Peyer's patch (tissue), 4 donors: ENCODE results near the gene PBRM1. TPM values are rescaled to one million over a fixed set of nuclear protein-coding genes. Genes with fewer than 3 reads are reported as not detected.

Source experiments
- DNase-seq, 3 donors: peaks; one replicate each; pipeline ENCODE4 v3.0.0-alpha.2; 2017 to 2019
- H3K27ac ChIP-seq, 4 donors: fragments of 200-600 bp; sonication (generic); one replicate each; pipeline ENCODE4 v1.5.1; 2016 to 2019
- H3K27me3 ChIP-seq, 2 donors: fragments of 200-600 bp; sonication (generic); one replicate each; pipeline ENCODE4 v1.5.1; 2019
- H3K36me3 ChIP-seq, 3 donors: fragments of 200-600 bp; sonication (generic); one replicate each; pipeline ENCODE4 v1.5.1; 2016 to 2019
- H3K4me1 ChIP-seq, 4 donors: fragments of 200-600 bp; sonication (generic); one replicate each; pipeline ENCODE4 v1.5.1; 2016 to 2019
- H3K4me3 ChIP-seq, 4 donors: fragments of 200-600 bp; sonication (generic); 1 replicate in 3 of 4; 2 replicates in 1 of 4; pipeline ENCODE4 v1.5.1; 2016 to 2019; ENCODE audit warnings: mild to moderate bottlenecking in 1 of 4
- H3K9me3 ChIP-seq, 4 donors: fragments of 200-600 bp; sonication (generic); one replicate each; pipeline ENCODE4 v1.5.1; 2016 to 2019; ENCODE audit warnings: mild to moderate bottlenecking in 1 of 4
- CTCF ChIP-seq, 6 experiments: fragments of 450-650 bp in 4 of 6; fragments of 200-600 bp in 2 of 6; sonication (generic) in 1 of 6; IDR thresholded peaks; one replicate each; pipeline ENCODE4 v1.5.1; 2017 to 2019; ENCODE audit warnings: antibody characterized with exemption in 6 of 6, mild to moderate bottlenecking in 3 of 6, moderate library complexity in 1 of 6
- POLR2A ChIP-seq, 2 donors: fragments of 450-650 bp; IDR thresholded peaks; one replicate each; pipeline ENCODE4 v1.5.1; 2017; ENCODE audit warnings: antibody characterized with exemption in 2 of 2, mild to moderate bottlenecking in 2 of 2, moderate library complexity in 2 of 2
- total RNA-seq, 4 donors: library from RNA; depleted of rRNA; stranded (reverse); fragments of >200 nt; gene quantifications; one replicate each; pipeline ENCODE4 v1.1.0, GENCODE V29; 2016

The PBRM1 gene
- total RNA-seq, 4 donors from 2014 or later = 68.1 to 120 (median 82.1) TPM

GRCh38 chr3:52515192-52515591, 170.5 kb downstream of the PBRM1 start:
- H3K9me3 ChIP-seq = no peaks in the 10 kb centered on the region
- H3K36me3 ChIP-seq = no peaks in the 10 kb centered on the region
- no peak overlapping the region for H3K27ac ChIP-seq
- H3K4me3 ChIP-seq = no peak overlapping the region
- no peak for TF ChIP-seq CTCF (IDR thresholded peaks at IDR 0.05)
- no peaks in the 10 kb centered on the region for H3K27me3 ChIP-seq
- no peak for DNase-seq
- H3K4me1 ChIP-seq = no peaks in the 10 kb centered on the region

- Histone ChIP-seq H3K9me3 (no peaks in the 10 kb centered on the region), H3K4me3 (no peak overlapping the region), H3K4me1 (no peaks in the 10 kb centered on the region), H3K36me3 (no peaks in the 10 kb centered on the region), H3K27ac (no peak overlapping the region), H3K27me3 (no peaks in the 10 kb centered on the region)
- no peak for DNase-seq
- TF ChIP-seq CTCF (IDR thresholded peaks at IDR 0.05) (no peak), POLR2A (IDR thresholded peaks at IDR 0.05) (no peak)
Measured at GRCh38 chr3:52514576-52514975, 171.1 kb downstream of the PBRM1 start.

GRCh38 chr3:52513281-52513680, 172.4 kb downstream of the PBRM1 start:
- no peak for TF ChIP-seq CTCF (IDR thresholded peaks at IDR 0.05)
- no peak for TF ChIP-seq POLR2A (IDR thresholded peaks at IDR 0.05)
- no peaks in the 10 kb centered on the region for H3K27me3 ChIP-seq
- no peak overlapping the region for H3K27ac ChIP-seq
- no peaks in the 10 kb centered on the region for H3K9me3 ChIP-seq
- no peaks in the 10 kb centered on the region for H3K36me3 ChIP-seq
- DNase-seq = no peak
- no peak overlapping the region for H3K4me3 ChIP-seq
- H3K4me1 ChIP-seq = no peaks in the 10 kb centered on the region

GRCh38 chr3:52512727-52513126, 173.0 kb downstream of the PBRM1 start:
- Histone ChIP-seq H3K9me3 (no peaks in the 10 kb centered on the region), H3K4me1 (no peaks in the 10 kb centered on the region), H3K4me3 (no peak overlapping the region), H3K36me3 (no peaks in the 10 kb centered on the region), H3K27ac (no peak overlapping the region), H3K27me3 (no peaks in the 10 kb centered on the region)
- no peak for DNase-seq
- no peak for TF ChIP-seq CTCF (IDR thresholded peaks at IDR 0.05)

GRCh38 chr3:52512105-52512504, 173.6 kb downstream of the PBRM1 start:
- no peaks in the 10 kb centered on the region for H3K9me3 ChIP-seq
- H3K27me3 ChIP-seq = no peaks in the 10 kb centered on the region
- no peak for DNase-seq
- TF ChIP-seq POLR2A (IDR thresholded peaks at IDR 0.05) (no peak), CTCF (IDR thresholded peaks at IDR 0.05) (no peak)
- H3K4me1 ChIP-seq = no peaks in the 10 kb centered on the region
- H3K4me3 ChIP-seq = no peak overlapping the region
- no peak overlapping the region for H3K27ac ChIP-seq
- H3K36me3 ChIP-seq = no peaks in the 10 kb centered on the region

- no peaks in the 10 kb centered on the region for H3K9me3 ChIP-seq
- no peak for DNase-seq
- no peaks in the 10 kb centered on the region for H3K27me3 ChIP-seq
- no peak overlapping the region for H3K27ac ChIP-seq
- no peak for TF ChIP-seq CTCF (IDR thresholded peaks at IDR 0.05)
- no peak for TF ChIP-seq POLR2A (IDR thresholded peaks at IDR 0.05)
- no peaks in the 10 kb centered on the region for H3K36me3 ChIP-seq
- no peaks in the 10 kb centered on the region for H3K4me1 ChIP-seq
- no peak overlapping the region for H3K4me3 ChIP-seq
Measured at GRCh38 chr3:52511509-52511908, 174.2 kb downstream of the PBRM1 start.
